MCF 10A (cell line): ENCODE data around the gene SH3BP5L. TPM values are rescaled to one million over a fixed set of nuclear protein-coding genes. Genes with fewer than 3 reads are reported as not detected.

ENCODE experiments used
- BruUV-seq: library from RNA; stranded (reverse); fragments of 400-500 nt; replicated peaks from 2 replicates; lab custom pipeline; 2021; lab: Mats Ljungman, UMichigan
- CTCF ChIA-PET: fragments of 300-600 bp; sonication (Branson Sonifier 250); formaldehyde crosslinking; extraction: SDS; loops from one replicate; lab custom pipeline; 2021; ENCODE audit warnings: antibody characterized with exemption, inconsistent platforms; lab: Yijun Ruan, JAX
- POLR2A ChIA-PET: fragments of 300-600, 350-650 bp; sonication (Branson Sonifier 250); formaldehyde crosslinking; extraction: SDS; loops from one replicate; lab custom pipeline; 2020; ENCODE audit warnings: antibody characterized with exemption, inconsistent platforms; lab: Yijun Ruan, JAX
- DNase-seq: peaks from one replicate; pipeline ENCODE4 v3.0.0-alpha.2; 2018; ENCODE audit not compliant: unreplicated experiment
- H3K27ac Mint-ChIP-seq: one replicate; pipeline ENCODE4 v1.8.0; 2022; ENCODE audit warnings: mild to moderate bottlenecking, low read depth, mixed read lengths; ENCODE audit not compliant: unreplicated experiment
- H3K27me3 Mint-ChIP-seq: one replicate; pipeline ENCODE4 v1.8.0; 2022; ENCODE audit warnings: mixed read lengths; ENCODE audit not compliant: insufficient read depth, unreplicated experiment
- H3K36me3 Mint-ChIP-seq: one replicate; pipeline ENCODE4 v1.8.0; 2022; ENCODE audit warnings: mild to moderate bottlenecking, moderate library complexity, mixed read lengths; ENCODE audit not compliant: insufficient read depth, unreplicated experiment
- H3K4me1 Mint-ChIP-seq: one replicate; pipeline ENCODE4 v1.8.0; 2022; ENCODE audit warnings: mixed read lengths; ENCODE audit not compliant: insufficient read depth, unreplicated experiment
- H3K4me3 Mint-ChIP-seq: one replicate; pipeline ENCODE4 v1.8.0; 2022; ENCODE audit warnings: mild to moderate bottlenecking, moderate library complexity, mixed read lengths; ENCODE audit not compliant: unreplicated experiment
- H3K9me3 Mint-ChIP-seq: one replicate; pipeline ENCODE4 v1.8.0; 2022; ENCODE audit warnings: mixed read lengths; ENCODE audit not compliant: unreplicated experiment
- CTCF ChIP-seq: fragments of 200-600 bp; IDR thresholded peaks from one replicate; pipeline ENCODE4 v1.8.0; 2022; ENCODE audit warnings: antibody characterized with exemption, mild to moderate bottlenecking; ENCODE audit not compliant: unreplicated experiment
- intact Hi-C: fragments of 100-400 bp; cut with micrococcal nuclease; formaldehyde crosslinking; loops from 2 replicates; pipeline ENCODE4 v1.14.1; 2022
- total RNA-seq: library from RNA; stranded (reverse); gene quantifications from 2 replicates; pipeline ENCODE4 v1.2.3, GENCODE V29; 2022

SH3BP5L gene
- total RNA-seq, 1 experiment from 2014 or later, result 31.5 TPM

DNA sequence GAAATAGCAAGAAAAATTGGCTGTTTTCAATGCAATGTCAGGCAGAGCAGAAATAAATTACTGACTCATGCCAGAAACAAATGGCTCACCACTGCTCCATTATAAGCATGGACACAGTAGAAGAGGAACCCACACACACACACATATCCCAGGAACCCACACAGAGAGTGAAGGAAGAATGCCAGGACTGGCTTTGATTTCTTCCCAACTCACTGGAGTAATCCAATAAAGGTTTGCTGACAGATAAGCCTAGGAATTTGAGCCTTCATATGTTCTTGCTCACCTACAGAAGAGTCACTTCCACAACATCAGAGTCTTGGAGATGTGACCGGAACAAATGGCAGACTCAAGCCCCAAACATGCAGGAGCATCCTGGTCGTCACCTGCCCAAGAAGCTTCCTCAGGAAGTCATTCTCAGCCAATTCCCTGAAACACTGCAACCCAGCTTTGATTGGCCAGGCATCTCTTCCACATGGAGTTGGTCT, 2.2 kb downstream of the SH3BP5L start:
- BruUV-seq, result no TSS peak
- H3K27ac Mint-ChIP-seq, result peak overlapping the region; percentile 94
- ChIA-PET POLR2A (interaction anchor here (1.2 kb wide), 1 partner anchor 14 kb away, joined by 4 read pairs; the partner anchor contains the start of gene ZNF672), CTCF (interaction anchor here (1.0 to 2.0 kb wide), 4 partner anchors 10 to 580 kb away, joined by 3 to 19 read pairs (median 4); no protein-coding TSS in a partner anchor)
- peaks cover 58% of the 10 kb centered on the region for H3K4me1 Mint-ChIP-seq
- H3K27me3 Mint-ChIP-seq, result no peaks in the 10 kb centered on the region
- H3K36me3 Mint-ChIP-seq, result peaks cover 58% of the 10 kb centered on the region
- no peaks in the 10 kb centered on the region for H3K9me3 Mint-ChIP-seq
- peak overlapping the region; percentile 78 for H3K4me3 Mint-ChIP-seq
- no peak for DNase-seq
- no peak for TF ChIP-seq CTCF
- intact Hi-C loops, result no loop called here

DNA sequence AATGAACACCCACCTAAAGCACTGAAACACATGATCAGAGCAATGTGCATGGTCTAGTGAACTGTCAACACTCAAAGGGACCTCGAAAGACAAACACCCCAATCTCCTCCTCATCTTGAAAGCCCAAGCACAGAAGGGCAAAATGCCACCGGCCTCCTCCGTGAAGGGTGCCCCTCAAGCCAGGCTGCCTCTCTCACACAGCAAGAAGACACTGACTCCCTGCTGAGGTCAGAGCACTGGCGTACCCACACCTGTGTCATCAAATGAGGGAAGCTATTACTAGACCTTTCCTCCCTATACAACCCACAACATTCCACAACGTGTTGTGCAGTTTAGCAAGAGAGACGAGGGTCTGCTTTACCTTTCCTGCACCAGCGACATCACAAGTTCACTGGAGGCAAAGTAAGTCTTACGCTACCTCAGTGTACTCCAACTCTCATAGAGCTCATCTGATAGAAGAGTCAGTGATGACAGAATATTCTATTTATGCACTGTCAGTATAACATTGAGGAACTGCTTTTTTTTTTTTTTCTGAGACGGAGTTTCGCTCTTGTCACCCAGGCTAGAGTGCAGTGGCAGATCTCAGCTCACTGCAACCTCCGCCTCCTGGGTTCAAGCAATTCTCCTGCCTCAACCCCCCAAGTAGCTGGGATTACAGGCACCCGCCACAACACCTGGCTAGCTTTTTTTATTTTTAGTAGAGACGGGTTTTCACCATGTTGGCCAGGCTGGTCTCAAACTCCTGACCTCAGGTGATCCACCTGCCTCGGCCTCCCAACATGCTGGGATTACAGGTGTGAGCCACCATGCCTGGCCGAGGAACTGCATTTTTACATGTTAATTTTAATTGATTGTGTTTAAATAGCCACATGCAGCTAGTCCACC, 3.3 kb downstream of the SH3BP5L start:
- H3K27ac Mint-ChIP-seq, result peak overlapping the region; percentile 17
- H3K36me3 Mint-ChIP-seq, result peaks cover 64% of the 10 kb centered on the region
- peaks cover 60% of the 10 kb centered on the region for H3K4me1 Mint-ChIP-seq
- intact Hi-C loops, result no loop called here
- no peak for TF ChIP-seq CTCF
- POLR2A ChIA-PET, result interaction anchor here (0.7 to 1.7 kb wide), 4 partner anchors 12 to 27 kb away, joined by 3 to 4 read pairs (median 4); partner anchors contain the start of gene ZNF672
- H3K27me3 Mint-ChIP-seq, result no peaks in the 10 kb centered on the region
- no peaks in the 10 kb centered on the region for H3K9me3 Mint-ChIP-seq
- BruUV-seq, result no TSS peak
- no peak overlapping the region for H3K4me3 Mint-ChIP-seq
- no peak for DNase-seq
- CTCF ChIA-PET, result interaction anchor here (0.6 to 5.1 kb wide), 11 partner anchors 9 to 579 kb away, joined by 3 to 40 read pairs (median 3); partner anchors contain the start of gene ZNF692

DNA sequence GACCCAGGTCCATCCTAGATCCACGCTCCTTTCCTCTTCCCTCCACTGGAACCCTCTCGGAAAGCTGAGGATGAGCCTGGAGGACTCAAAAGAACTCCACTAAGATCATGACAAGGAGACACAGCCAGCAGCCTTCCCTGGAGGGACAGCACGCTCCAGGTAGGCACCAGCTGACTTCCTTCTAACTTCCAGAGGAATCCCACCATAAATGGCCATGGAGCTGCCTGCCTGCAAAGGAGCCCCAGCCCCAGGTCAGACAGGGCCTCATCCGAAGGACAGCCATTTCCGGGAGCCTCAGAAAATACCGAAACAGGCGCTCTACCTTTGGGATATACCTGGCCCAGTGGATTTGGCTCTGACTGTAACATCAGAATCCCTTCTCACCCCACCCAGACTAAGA, 4.1 kb downstream of the SH3BP5L start:
- Mint-ChIP-seq H3K4me3 (no peak overlapping the region), H3K9me3 (no peaks in the 10 kb centered on the region), H3K4me1 (peaks cover 55% of the 10 kb centered on the region), H3K27ac (no peak overlapping the region), H3K36me3 (peaks cover 72% of the 10 kb centered on the region), H3K27me3 (no peaks in the 10 kb centered on the region)
- TF ChIP-seq CTCF, result no peak
- DNase-seq, result no peak
- BruUV-seq, result no TSS peak
- ChIA-PET POLR2A (interaction anchor here (1.2 to 1.7 kb wide), 2 partner anchors 11 to 18 kb away, joined by 4 read pairs; no protein-coding TSS in a partner anchor), CTCF (interaction anchor here (0.6 to 5.1 kb wide), 9 partner anchors 8 to 199 kb away, joined by 3 to 40 read pairs (median 3); partner anchors contain the start of gene ZNF692)
- intact Hi-C loops, result loop anchor here (1.0 kb wide), 1 partner anchor 199 kb away; no protein-coding TSS in a partner anchor

GRCh38 chr1:248821101-248821500, 4.6 kb downstream of the SH3BP5L start:
- ChIA-PET POLR2A (interaction anchor here (1.2 to 1.7 kb wide), 2 partner anchors 9 to 18 kb away, joined by 4 to 5 read pairs; no protein-coding TSS in a partner anchor), CTCF (interaction anchor here (0.6 to 5.1 kb wide), 7 partner anchors 9 to 196 kb away, joined by 3 to 40 read pairs (median 3); partner anchors contain the start of gene ZNF692)
- no TSS peak for BruUV-seq
- TF ChIP-seq CTCF, result no peak
- Mint-ChIP-seq H3K4me3 (no peak overlapping the region), H3K9me3 (no peaks in the 10 kb centered on the region), H3K27ac (peak overlapping the region; percentile 16), H3K27me3 (no peaks in the 10 kb centered on the region), H3K36me3 (peaks cover 77% of the 10 kb centered on the region), H3K4me1 (peaks cover 53% of the 10 kb centered on the region)
- intact Hi-C loops, result loop anchor here (1.0 kb wide), 1 partner anchor 199 kb away; no protein-coding TSS in a partner anchor
- peak; percentile 41 for DNase-seq
